HCEC 1CT (cell line): ENCODE data around the gene CAND1.

Source experiments
- DNase-seq: peaks from one replicate; pipeline ENCODE4 v3.0.0-alpha.2; 2017

CAND1 gene

DNA sequence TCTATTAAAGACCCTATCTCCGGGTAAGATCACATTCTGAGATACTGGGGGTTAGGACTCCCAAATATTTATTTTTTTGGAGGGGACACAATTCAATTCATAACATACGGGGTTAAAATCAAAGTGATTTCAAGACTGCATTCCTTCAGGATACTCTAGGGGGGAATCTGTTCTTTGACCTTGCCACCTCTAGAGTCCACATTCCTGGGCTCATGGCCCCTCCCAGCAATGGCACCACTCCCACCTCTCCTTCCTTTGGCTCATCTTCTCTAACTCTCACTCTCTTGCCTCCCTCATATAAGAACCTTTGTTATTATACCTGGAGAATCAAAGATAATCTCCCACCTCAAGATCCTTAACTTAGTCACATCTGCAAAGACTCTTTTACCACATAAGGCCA lies 79.5 kb downstream of the CAND1 start:
- no peak for DNase-seq

DNA sequence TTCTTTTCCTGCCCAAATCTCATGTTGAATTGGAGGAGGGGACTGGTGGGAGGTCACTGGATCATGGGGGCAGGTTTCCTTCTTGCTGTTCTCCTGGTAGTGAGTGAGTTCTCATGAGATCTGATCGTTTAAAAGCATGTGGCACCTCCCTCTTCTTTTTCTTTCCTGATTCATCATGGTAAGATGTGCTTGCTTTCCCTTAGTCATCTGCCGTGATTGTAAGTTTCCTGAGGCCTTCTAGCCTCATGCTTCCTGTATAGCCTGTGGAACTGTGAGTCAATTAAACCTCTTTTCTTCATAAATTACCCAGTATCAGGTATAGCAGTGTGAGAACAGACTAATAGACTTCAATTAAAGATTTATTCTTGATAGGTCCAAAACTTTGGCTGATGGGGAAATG lies 83.5 kb downstream of the CAND1 start:
- peak; percentile 32 for DNase-seq

DNA sequence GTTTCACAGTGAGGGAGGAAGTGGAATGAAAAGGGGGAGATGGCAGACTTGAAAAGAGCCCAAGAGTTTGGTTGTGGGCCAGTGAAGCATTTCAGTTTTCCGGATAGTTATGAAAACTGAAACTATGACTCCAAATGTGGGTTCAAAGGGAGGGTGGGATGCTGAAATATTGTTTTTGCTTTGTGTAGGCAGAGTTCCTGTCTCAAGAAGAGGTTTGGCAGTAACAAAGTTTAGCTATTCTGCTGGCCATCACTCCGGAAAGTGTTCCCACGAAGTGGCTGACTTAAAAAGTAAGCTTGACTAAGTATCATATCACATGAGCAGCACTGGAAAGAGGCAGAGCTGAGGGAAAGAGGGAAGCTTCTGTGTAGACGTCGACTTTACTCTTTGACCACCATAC lies 85.2 kb downstream of the CAND1 start:
- DNase-seq, result no peak

DNA sequence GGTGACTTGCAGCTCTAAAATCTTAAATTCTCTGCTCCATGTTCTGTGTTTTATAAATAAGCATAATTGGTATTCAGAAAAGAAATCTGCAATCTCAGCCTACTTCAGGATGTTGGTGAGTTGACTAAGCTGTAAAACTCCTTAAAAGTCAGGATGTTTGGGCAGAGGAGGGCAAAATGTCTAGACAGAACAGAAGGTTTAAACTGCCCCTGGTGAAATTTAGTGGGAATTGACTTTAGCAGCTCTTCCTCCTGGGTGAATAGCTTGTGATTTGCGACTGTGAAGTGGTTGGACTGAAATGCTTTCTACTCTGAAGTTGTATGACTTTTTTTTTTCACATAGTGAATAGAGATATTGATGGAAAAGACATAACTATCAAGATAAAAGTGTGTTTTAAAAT lies 85.8 kb downstream of the CAND1 start:
- DNase-seq, result no peak

DNA sequence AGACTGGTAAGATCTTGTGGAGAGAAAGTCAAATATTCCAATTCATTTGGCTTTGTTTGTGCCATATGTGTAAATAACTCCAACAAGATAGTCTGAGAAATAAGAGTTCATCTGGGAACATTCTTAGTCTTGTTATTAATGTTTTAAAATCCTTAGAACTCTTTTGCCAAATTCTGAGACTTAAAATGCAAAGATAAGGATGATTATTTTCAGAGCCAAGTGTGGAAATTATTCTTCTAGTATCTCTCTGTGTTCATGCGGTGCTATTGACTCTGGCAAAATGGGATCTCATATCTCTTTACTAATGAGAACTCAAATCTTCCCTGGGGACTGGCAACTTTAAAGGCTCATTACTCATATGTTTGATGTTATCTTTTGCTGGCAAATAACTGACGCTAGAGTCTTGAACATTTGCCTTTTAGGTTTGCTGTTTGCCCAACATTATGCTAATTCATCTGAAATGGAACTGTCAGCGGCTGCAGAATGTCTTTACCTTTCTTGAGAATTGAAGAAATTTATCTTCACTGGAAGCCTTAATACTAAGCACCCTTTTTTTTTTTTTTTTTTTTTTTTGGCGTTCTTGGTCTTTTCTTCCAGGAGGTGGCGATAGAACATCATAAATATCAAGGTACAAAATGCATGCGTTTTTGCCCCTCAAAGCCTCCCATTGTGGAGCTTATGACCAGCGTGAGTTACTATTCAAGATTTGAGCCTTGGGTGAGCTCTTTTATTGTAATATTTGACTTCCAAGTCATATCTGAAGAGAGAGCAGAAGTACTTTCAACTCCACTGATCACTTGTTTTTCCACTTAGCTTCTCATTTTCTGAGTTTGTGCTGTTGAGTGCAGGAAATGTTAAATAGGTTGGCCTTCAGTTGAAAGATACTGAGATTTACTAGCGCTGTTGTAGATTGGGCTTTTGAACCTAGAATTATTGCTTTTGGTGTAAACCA lies 86.5 kb downstream of the CAND1 start:
- DNase-seq, result peak; percentile 41

DNA sequence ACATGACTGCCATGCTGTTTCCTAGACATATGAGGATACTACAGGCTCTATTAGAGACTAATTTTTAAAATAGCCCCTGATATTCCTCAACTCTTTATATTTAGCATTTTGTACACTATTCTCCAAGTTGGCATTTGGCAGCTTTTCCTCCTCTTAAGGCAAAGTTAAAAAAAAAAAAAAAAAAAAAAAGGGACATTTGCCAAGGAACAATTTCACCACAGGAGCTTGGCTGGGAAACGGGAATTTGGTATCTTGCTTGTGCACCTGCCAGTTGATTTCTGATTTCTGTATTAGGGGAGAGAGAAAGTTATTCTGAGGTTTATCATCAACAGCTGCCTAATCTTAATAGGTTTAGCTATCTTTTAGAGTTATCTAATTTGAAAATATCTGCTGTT lies 87.2 kb downstream of the CAND1 start:
- DNase-seq, result no peak

DNA sequence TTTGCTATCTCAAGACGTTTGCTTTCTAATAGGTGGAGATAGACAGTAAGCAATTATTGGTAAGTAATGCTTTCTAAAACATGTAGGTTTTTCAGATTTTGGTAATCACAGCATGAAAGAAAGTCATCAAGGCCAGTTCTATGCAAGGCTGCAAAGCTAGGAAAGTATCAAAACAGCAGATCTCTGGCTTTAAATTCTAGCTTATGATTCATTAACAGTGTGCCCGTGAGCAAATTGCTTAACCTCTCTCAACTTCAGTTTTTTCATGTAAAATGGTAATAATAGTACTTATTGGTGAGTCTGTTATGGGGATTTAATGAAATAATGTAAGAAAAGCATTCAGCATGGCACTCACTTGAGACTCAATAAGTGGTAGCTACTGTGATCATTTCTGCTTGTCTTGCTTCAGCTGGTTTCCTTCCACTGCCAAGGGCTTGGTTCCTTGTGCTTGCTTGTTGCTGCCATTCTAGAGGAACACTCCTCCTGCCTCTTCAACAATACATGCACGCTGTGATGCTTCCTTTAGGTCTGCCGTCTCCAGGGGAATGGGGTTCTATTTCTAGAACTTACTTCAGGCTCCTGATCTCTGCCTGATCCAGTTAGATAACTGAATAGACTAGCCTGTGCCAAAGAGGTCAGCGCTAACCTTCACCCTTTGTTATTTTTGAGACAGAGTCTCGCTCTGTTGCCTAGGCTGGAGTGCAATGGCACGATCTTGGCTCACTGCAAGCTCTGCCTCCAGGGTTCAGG lies 88.4 kb downstream of the CAND1 start:
- DNase-seq, result no peak

DNA sequence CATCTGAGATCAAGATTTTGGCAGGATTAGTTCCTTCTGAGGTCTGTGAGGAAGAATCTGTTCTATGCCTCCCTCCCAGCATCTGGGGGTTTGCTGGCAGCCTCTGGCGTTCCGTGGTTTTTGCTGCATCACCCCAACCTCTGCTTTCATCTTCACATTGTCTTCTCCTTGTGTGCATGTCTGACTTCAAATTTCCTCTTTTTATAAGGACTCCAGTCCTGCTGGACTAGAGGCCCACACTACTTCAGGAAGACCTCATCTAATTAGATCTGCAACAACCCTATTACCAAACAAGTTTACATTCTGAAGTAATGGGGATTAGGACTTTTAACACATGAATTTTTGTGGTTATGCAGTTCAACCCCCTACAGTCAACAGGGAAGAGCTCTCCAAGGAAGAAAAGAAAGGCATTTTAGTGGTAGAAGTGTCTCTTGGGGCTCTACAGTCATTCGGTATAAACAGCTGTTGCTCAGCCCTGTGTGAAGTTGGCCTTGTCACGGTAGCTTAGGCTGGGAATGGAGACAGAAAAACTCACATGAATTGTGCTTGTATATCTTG lies 89.7 kb downstream of the CAND1 start:
- DNase-seq, result peak; percentile 49

DNA sequence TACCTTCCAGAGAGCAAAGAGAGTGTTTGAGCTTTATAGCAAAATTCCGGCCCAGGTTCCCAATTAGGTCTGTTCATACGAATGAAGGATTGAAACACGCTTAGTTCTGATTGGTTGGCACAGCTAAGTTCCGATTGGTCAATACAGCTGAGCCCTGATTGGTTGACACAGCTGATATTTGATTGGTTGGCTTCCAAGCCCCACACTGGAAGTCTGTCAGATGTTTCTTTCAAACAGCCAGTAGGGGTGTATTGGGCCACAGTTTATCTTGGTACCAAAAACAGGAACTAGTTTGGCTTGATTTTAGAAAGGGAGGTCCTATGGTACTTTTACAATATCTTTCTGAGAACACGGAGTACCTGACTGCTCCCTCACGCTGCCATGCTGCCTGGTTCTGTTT lies 93.4 kb downstream of the CAND1 start:
- no peak for DNase-seq

DNA sequence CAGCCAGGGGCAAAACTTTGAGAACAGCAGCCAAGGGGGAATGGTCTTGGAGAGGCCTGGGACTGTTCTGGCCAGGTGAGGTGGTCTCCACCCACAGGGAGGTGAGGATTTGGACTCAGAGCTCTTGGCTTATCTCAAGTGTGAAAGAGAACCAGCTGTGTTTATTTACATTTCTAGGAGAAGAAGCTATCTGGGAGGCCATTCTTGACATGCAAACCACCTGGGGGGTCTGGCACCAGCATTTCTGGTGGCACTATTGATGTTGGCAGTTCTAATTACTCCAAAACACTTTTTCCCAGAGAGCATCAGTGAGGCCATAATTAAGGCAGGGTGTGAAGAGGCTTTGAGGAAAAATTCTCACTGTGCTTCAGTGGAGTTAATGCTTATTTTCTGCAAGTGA lies 95.1 kb downstream of the CAND1 start:
- no peak for DNase-seq

DNA sequence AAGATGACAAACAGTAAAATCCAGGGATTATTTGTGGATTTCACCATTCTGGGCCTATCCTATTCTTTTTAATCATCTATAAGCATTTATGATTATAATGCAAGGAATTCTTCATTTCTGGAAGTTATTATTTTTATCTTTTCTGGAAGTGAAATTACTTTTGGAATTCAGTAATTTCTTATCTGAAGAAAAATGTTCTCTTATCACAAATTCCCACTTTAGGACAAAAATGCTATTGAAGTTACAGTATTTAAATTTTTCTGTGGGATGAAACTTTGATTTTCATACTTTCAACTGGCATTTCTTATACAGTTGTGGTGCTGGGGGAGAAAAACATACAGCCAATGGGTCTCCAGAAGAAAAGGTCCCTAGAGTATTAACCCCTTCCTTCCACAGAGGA lies 96.0 kb downstream of the CAND1 start:
- DNase-seq, result no peak

DNA sequence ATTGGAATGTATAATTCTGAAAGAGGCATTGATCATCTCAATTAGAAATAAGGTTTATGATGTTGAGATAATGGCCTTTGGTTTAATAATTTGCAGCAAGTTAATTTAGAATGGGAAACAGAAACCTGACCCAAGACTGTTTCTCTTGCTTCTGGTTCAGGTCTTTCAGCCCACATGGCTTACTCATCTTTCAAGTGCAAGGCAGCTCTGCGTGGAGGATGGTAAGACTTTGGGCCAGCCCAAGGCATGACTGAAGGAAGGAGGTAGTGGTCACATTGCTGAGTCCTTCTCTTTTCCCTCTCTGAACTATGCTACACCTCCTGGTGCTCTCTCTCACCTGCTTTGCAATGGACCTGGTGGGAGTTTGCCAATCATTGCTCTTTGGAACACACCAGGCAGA lies 98.7 kb downstream of the CAND1 start:
- no peak for DNase-seq
